Stimulated activated CD8-positive, alpha-beta memory T cell treated with anti-CD3 and anti-CD28 coated beads, Interleukin-2, amount 100 ng/mL, for 1 hour (primary cell): Measurements from ENCODE around the gene WDPCP.
"Not testable (repeated sequence)": the region's sequence is repeated elsewhere in the genome, so short reads cannot be mapped to it uniquely, and the experiment has no call there.

ENCODE experiments used
- DNase-seq, 2 donors: peaks; one replicate each; pipeline ENCODE4 v3.0.0-alpha.2; 2020; ENCODE audit warnings: low read depth in 2 of 2

WDPCP gene

GRCh38 chr2:63590626-63591408 is 2.5 kb upstream of the WDPCP start:
- DNase-seq, result no peak

GRCh38 chr2:63589148-63589958 is 1.1 kb upstream of the WDPCP start:
- no peak for DNase-seq

GRCh38 chr2:63587814-63588384 is 378 bp downstream of the WDPCP start:
- no peak for DNase-seq

GRCh38 chr2:63582873-63583272 is 5.4 kb downstream of the WDPCP start:
- no peak for DNase-seq

- DNase-seq, result no peak
These were observed 6.8 kb downstream of the WDPCP start for GRCh38 chr2:63581298-63581961.

- no peak for DNase-seq
These were observed 7.5 kb downstream of the WDPCP start for GRCh38 chr2:63580651-63581297.

- no peak for DNase-seq
These were observed 9.5 kb downstream of the WDPCP start for GRCh38 chr2:63578767-63579166.

- no peak for DNase-seq
These were observed 11.7 kb downstream of the WDPCP start for GRCh38 chr2:63576546-63576945.

GRCh38 chr2:63573726-63574345 is 14.4 kb downstream of the WDPCP start:
- DNase-seq, result not testable (repeated sequence)

GRCh38 chr2:63573026-63573425 is 15.3 kb downstream of the WDPCP start:
- not testable (repeated sequence) for DNase-seq

GRCh38 chr2:63572001-63572400 is 16.3 kb downstream of the WDPCP start:
- DNase-seq, result no peak

- DNase-seq, result no peak
These were observed 17.0 kb downstream of the WDPCP start for GRCh38 chr2:63571291-63571690.

GRCh38 chr2:63569740-63570139 is 18.5 kb downstream of the WDPCP start:
- no peak for DNase-seq

GRCh38 chr2:63562751-63563150 is 25.5 kb downstream of the WDPCP start:
- no peak for DNase-seq

GRCh38 chr2:63558922-63559321 is 29.4 kb downstream of the WDPCP start:
- DNase-seq, result not testable (repeated sequence)

GRCh38 chr2:63557819-63558218 is 30.5 kb downstream of the WDPCP start:
- DNase-seq, result not testable (repeated sequence)

- DNase-seq, result no peak
These were observed 32.3 kb downstream of the WDPCP start for GRCh38 chr2:63555931-63556330.

GRCh38 chr2:63555299-63555698 is 33.0 kb downstream of the WDPCP start:
- no peak for DNase-seq

GRCh38 chr2:63553049-63553448 is 35.2 kb downstream of the WDPCP start:
- no peak for DNase-seq

GRCh38 chr2:63545023-63545422 is 43.3 kb downstream of the WDPCP start:
- DNase-seq, result no peak

GRCh38 chr2:63544017-63544627 is 44.2 kb downstream of the WDPCP start:
- no peak for DNase-seq
